H54 (cell line): ENCODE measurements around the gene UBAC2.

Experiments used
- DNase-seq: peaks from one replicate; pipeline ENCODE4 v3.0.0; 2011; ENCODE audit warnings: low spot score, mixed read lengths; ENCODE audit not compliant: insufficient read length
- FAIRE-seq: peaks from 3 replicates; lab custom pipeline; 2011; peaks lifted over from hg19 to GRCh38; lab: Jason Lieb, UNC
- POLR2A ChIP-seq: IDR thresholded peaks from 2 replicates; pipeline ENCODE4 v1.6.1; 2011; ENCODE audit warnings: low read depth, mild to moderate bottlenecking, low read length

UBAC2 gene

DNA sequence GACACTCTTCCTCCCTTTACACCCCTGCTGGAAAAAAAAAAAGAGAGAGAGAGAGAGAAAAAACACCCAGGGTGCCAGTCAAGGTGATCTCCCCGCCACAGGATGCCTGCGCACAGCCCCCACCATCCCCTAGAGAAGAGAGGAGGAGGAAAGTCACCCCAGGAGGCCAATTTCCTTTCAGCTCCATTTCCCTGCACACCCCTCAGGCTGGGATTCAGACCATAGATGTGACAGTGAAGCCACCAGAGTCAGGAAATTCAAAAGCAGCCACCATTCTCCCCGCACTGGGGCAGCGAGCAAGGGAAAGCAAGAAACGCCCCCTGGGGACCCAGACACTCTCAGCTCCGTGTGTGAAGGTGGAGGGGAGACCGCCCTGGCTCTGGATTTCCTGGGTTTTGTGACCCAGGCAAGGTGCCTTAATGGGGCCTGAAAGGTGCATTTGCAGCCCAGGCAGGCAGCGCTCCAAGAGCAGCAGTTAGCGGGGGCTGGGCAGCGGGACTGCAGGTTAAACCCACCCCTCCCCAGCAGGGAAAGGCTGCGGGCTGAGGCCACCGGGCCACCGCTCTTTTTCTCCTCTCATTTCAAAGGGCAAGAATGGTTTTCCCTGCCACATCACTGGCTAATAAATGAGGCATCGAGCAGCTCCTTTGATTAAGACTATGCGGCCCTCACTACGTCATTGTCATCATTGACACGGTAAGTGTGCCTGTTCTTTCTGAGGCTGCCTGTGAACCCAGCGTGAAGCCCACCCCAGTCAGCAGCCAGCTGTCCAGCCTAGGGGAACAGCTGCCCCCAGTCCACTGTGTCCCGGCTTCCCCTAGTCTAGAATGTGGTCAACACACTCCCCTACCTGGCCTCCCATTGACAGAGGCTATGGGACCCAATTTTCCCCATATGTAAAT lies 216.8 kb downstream of the UBAC2 start:
- FAIRE-seq = no peak
- DNase-seq = no peak
- TF ChIP-seq POLR2A = no peak

DNA sequence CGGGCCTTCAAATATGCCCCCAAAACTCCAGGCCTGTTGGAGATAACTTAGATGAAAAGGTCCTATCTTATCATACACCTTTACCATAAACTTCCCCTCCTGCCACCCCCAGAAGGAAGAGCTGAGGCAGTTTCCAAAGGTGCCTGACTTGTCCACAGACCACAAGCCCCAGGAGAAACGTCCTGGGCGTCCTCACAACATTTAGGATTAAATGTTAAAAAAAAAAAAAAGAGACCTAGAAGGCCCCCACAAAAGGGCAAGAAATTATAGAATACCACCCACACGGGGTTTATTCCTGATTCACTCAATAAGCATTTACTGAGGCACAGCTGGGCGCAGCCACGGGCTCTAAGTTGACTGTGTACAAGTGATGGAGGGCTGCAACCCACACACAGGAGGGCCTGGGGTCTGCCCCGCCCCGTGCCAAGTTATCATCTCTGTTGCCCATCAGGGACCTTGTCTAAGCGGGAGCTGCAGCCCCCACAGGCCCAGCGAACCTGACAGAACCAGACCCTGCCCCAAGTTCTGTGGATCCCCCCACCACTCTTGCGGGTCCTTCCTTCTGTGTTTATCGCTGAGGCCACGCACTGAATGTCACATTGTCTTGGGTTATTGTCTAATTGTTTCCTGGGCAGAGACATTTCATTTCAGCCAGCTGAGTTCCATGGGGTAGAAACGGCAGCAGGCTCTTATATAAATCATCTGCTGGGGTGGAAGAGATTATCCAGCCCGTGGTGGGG lies 217.6 kb downstream of the UBAC2 start:
- TF ChIP-seq POLR2A = no peak
- FAIRE-seq = no peak
- DNase-seq = no peak

DNA sequence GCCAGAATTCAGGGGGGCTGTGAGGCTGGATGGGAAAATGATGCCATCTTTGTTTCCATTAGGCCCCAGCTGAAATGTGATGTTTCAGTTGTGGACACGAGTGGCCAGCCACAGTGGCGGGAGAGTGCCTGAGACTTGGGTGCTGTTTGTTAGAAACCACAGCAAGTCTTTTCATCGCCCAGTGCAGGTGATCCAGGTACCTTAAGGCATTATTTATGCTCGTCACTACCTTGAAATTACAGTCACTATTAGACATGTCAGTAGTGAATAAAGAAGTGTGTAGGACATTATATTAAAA lies 218.1 kb downstream of the UBAC2 start:
- DNase-seq (no peak), FAIRE-seq (no peak)
- TF ChIP-seq POLR2A = no peak

DNA sequence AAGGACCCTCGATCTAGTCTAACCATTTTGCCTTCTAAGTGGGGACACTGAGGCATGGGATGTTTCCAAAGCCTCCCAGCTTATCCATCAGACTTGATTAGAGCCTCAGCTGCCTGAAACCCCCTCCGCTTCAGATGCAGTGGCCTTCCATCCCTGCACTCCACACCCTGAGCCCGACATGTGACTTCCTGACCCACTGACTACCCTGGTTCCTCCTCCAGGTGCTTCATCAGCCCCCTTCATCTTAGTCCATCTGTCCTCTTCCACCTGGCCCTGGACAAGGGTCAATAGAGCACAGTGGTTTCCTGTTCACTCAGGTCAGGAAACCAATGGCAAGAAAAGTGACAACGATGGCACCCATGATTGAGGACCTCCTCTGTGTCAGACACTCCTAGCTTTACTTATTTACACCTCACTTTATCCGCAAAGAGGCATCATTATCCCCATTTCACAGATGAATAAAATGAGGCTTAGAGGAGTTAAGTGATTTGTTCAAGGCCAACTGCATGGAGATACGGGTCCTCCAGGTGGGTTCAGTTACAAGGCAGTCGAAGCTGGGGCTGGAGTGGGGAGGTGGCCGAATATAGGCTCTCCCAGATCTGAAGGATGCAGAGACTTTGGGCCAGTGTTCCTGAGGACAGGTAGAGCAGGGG lies 219.1 kb downstream of the UBAC2 start:
- no peak for FAIRE-seq

DNA sequence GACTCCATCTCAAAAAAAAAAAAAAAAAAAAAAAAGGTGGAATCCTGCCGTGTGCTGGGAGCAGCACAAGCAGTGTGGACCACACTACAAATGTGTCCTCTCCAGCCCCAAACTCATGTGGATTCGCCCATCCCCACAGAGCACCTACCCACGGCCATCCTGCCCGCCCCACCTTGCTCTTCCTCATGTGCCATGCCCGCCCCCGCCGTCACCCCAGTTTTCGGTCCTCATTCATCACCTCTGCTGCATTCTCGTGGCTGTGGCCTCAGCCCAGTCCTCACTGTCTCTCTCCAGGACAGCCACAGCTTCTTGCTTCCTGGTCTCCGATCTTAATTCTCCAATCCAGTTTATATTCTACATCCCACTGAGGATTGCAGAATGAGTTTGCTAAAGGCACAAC lies 220.6 kb downstream of the UBAC2 start:
- FAIRE-seq (no peak), DNase-seq (no peak)
- no peak for TF ChIP-seq POLR2A

More for the DNA sequence above, 219.1 kb downstream of the UBAC2 start:
- TF ChIP-seq POLR2A = no peak
- DNase-seq = no peak

DNA sequence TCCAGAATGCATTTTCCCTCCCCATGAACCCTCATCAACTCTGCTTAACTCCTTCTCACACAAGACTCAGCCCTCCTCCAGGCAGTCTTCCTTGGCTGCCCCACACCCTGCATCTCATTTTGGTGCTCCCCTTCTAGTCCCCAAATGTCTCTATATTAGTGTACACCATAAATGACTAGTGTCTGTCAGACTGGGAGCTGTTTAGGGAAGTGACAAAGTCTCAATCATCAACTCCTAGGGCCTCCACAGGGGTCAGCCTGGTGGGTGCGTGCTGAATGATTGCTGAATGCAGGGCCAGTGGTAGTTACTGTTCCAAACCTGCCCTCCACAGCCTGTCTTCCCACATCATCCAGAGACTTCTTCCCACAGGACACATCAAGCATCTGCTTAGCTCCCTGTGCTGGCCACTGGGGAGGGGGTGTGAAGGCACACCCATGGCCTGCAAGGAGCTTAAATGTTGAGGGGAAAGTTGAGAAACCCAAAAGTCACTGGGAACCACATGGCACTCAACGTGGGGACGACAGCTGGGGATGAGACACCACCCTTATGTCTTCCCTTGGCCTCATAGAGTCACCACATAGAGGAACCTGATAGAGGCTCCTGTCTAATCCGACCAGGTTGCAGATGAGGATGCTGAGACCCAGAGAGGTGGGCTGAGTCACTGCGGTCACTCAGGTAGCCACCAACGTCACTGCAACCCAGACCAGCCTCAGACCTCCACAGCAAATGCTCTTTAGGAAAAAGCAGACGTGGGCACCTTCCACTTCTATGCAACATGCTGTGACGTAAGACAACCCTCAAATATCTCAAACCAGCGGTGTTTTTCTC lies 221.3 kb downstream of the UBAC2 start:
- no peak for DNase-seq
- no peak for TF ChIP-seq POLR2A
- FAIRE-seq = no peak

DNA sequence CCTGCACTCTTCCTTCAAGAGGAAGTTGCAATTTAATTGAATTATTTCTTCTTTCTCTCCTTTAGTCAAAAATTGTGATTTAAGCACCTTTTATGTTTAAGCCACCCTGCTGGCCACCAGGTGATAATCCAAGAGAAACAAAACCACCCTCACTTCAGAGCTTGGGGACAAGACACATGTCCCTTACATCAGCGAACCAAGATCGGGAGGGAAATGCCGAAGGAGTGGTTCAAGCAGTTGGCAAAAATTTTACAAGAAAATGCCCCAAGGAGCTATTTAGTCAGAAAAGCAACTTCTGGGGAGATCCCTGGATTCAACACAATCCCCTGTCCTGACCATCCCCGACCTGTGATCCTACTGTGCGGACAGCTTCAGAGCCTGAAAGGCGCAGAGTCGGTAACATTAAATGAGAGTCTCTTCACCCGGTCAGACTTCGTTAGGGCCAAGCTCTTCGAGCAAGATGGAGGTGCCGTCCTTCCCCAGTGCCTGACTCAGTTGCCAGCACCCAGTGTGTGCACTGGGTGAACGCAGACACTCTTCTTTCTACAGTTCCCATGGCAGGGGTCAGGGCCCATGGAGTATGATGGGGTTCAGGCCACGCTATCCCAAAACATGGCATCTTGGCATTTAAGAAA lies 222.0 kb downstream of the UBAC2 start:
- TF ChIP-seq POLR2A = no peak
- DNase-seq (no peak), FAIRE-seq (no peak)

DNA sequence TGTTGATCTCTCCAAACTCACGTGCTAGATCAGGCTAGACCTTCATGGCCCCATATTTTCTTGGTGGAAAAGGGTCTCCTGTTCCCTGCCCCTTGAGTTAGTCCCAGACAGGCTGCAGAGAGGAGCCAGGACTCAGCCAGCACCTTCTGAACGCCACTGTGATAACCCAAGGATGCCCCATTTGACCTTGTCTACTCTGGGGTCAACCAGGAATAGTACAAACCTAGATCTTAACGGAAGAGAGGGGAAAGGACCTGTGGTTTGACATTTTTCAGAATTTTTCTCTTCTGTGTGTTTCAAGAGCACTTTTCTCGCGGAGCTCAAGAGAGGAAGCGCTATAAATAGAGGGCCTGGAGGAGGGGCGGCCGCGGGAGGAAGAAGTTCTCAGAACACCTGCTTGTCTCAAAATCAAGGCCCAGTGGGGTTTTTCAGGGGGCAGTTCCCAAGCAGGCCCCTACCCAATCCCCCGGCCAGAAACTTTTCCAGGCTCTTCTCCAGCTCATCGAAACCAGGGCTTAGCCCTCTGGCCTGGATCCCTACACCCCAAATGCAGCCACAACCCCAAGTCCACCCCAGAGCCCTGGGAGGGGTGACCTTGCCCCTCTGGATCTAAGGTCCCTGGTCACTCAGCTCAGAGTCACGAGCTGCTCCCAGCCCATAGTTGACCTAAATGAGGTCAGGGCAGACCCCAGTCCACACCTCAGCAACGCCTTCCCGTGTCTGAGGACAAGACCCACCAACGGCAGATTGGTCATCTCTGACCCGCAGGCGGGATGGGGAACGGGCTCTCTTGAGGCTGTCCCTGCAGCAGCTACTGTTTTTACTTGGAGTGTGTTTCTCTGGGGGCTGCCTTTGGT lies 225.1 kb downstream of the UBAC2 start:
- TF ChIP-seq POLR2A = no peak
- DNase-seq (no peak), FAIRE-seq (no peak)

DNA sequence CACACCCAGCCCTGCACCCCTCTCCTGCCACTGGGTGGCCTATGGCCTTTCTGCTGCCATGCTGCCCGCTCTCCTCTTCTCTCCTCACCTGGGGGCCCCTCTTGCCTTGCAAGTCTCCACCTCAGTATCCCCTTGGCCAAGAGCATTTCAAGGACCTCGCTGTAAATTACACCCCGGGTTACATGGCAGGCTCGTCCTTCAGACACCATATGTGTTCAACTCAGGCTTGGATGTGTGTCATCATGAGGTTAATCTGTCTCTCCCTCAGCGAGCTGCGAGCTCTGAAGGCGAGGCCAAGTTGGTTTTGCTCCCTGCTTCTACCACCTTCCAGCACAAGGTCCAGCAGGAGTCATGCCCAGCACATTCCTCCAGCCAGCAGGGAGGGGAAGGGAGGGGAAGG lies 225.8 kb downstream of the UBAC2 start:
- DNase-seq (no peak), FAIRE-seq (no peak)
- no peak for TF ChIP-seq POLR2A

DNA sequence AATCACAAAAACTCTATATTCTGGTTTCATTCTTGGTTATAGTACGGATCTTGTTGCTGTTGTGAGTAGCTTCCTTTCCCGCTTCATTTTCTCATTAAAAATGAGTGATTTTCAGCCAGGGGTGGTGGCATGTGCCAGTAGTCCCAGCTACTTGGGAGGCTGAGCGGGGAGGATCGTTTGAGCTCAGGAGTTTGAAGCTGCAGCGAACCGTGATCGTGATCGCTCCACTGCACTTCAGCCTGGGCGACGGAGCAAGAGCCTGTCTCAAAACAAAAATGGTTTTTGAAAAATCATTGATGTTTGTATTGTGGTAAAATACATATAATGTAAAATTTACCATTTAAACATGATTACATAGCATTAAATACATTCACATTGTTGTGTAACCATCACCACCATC lies 229.0 kb downstream of the UBAC2 start:
- TF ChIP-seq POLR2A = no peak
- DNase-seq (no peak), FAIRE-seq (no peak)

DNA sequence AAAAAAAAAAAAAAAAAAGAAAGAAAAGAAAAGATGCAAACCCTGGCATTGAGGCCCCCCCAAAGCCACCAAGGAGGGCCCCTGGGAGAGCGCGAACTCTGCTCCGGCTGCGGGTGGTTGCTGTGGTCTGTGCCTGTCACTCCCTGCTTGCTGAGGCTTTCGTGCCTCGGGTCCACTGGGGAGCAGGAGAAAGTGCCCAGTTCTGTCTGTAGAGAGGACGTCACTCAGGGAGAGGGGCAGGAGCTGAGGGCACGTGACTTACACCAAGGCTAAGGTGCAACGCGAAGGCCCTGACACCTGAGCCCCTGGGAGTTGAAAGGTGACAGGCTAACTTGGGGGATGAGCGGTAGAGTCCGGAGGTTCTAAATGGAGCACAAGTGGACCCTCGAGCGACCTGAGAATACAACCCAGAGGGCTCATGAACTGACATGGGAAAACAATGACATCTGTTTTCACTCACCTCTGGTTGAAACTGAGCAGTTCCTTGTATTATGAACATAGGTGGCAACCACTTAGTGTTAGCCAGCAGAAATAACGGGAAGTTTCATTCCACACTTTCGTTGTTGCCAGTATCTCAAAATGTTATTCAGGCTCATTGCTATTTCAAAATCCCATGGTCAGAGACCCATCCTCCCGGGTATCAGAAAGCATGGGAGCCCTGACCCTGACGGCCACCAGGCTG lies 231.4 kb downstream of the UBAC2 start:
- no peak for TF ChIP-seq POLR2A
- FAIRE-seq (no peak), DNase-seq (no peak)
